CD14-positive monocyte (primary cell): ENCODE data around the gene KCNQ1OT1. TPM values are rescaled to one million over a fixed set of nuclear protein-coding genes. Genes with fewer than 3 reads are reported as not detected.

Source experiments
- DNase-seq, 3 donors: peaks; one replicate each; pipeline ENCODE4 v3.0.0-alpha.2; 2011 to 2022
- H2AFZ ChIP-seq: 2 replicates; pipeline ENCODE4 v1.6.0; 2012; ENCODE audit warnings: mild to moderate bottlenecking, low read depth, low read length, inconsistent platforms; ENCODE audit not compliant: insufficient read depth, poor library complexity, severe bottlenecking
- H3K27ac ChIP-seq, 2 donors: 1 replicate in 1 of 2; 2 replicates in 1 of 2; pipeline ENCODE4 v1.5.1; 2012 to 2013; ENCODE audit warnings: low read length in 2 of 2, control low read depth in 1 of 2, inconsistent platforms in 1 of 2, low read depth in 1 of 2, mild to moderate bottlenecking in 1 of 2
- H3K27me3 ChIP-seq, 2 donors: one replicate each; pipeline versions ENCODE4 v1.6.0 to v1.6.1; 2011 to 2013; ENCODE audit warnings: low read length in 2 of 2; ENCODE audit not compliant: control insufficient read depth in 2 of 2, insufficient read depth in 2 of 2
- H3K36me3 ChIP-seq, 2 donors: replicated peaks in 1 of 2; 1 replicate in 1 of 2; 2 replicates in 1 of 2; pipeline versions ENCODE4 v1.5.1 to v1.6.1; 2012 to 2013; ENCODE audit warnings: low read length in 2 of 2, control low read depth in 1 of 2, inconsistent platforms in 1 of 2, mild to moderate bottlenecking in 1 of 2; ENCODE audit not compliant: insufficient read depth in 2 of 2, control insufficient read depth in 1 of 2
- H3K4me1 ChIP-seq, 2 donors: 1 replicate in 1 of 2; 2 replicates in 1 of 2; pipeline versions ENCODE4 v1.5.1 to v1.6.1; 2012 to 2013; ENCODE audit warnings: low read length in 2 of 2, control low read depth in 1 of 2, inconsistent platforms in 1 of 2, mild to moderate bottlenecking in 1 of 2, moderate library complexity in 1 of 2; ENCODE audit not compliant: insufficient read depth in 2 of 2, control insufficient read depth in 1 of 2
- H3K4me2 ChIP-seq: replicated peaks from 2 replicates; pipeline ENCODE3; 2012; ENCODE audit warnings: low read length, moderate library complexity, mild to moderate bottlenecking; ENCODE audit not compliant: poor library complexity, severe bottlenecking; ENCODE audit errors: extremely low read depth
- H3K4me3 ChIP-seq, 3 experiments: fragments of 200-600 bp in 1 of 3; sonication (generic) in 1 of 3; replicated peaks in 1 of 3; 1 replicate in 2 of 3; 2 replicates in 1 of 3; pipeline ENCODE4 v1.5.1; 2011 to 2013; ENCODE audit warnings: low read length in 3 of 3, mild to moderate bottlenecking in 3 of 3, control low read depth in 2 of 3, low read depth in 2 of 3, inconsistent platforms in 1 of 3, moderate library complexity in 1 of 3
- H3K79me2 ChIP-seq: 2 replicates; pipeline ENCODE4 v1.6.0; 2012; ENCODE audit warnings: mild to moderate bottlenecking, control low read depth, inconsistent platforms, low read length, moderate library complexity; ENCODE audit not compliant: insufficient read depth
- H3K9ac ChIP-seq: 2 replicates; pipeline ENCODE4 v1.6.0; 2017; ENCODE audit warnings: low read length, mild to moderate bottlenecking; ENCODE audit not compliant: insufficient read depth, poor library complexity, severe bottlenecking
- H3K9me3 ChIP-seq, 2 donors: replicated peaks in 1 of 2; 1 replicate in 1 of 2; 2 replicates in 1 of 2; pipeline versions ENCODE4 v1.5.1 to v1.6.1; 2012 to 2013; ENCODE audit warnings: low read length in 2 of 2, control low read depth in 1 of 2; ENCODE audit not compliant: control insufficient read depth in 1 of 2, insufficient read depth in 1 of 2
- H4K20me1 ChIP-seq: 2 replicates; pipeline ENCODE4 v1.6.0; 2012; ENCODE audit warnings: mild to moderate bottlenecking, low read length, control low read depth, moderate library complexity; ENCODE audit not compliant: insufficient read depth
- H3K27ac Mint-ChIP-seq, 7 donors: one replicate each; pipeline ENCODE4 v1.8.0; 2020; ENCODE audit warnings: mild to moderate bottlenecking in 7 of 7, mixed read lengths in 7 of 7, moderate library complexity in 6 of 7, inconsistent platforms in 2 of 7
- H3K27me3 Mint-ChIP-seq, 3 donors: one replicate each; pipeline ENCODE4 v1.8.0; 2021 to 2022; ENCODE audit warnings: low read depth in 3 of 3, mild to moderate bottlenecking in 3 of 3, mixed read lengths in 3 of 3, moderate library complexity in 3 of 3, inconsistent platforms in 1 of 3
- H3K36me3 Mint-ChIP-seq, 2 donors: one replicate each; pipeline ENCODE4 v1.8.0; 2020; ENCODE audit warnings: mixed read lengths in 2 of 2, inconsistent platforms in 1 of 2, mild to moderate bottlenecking in 1 of 2
- H3K4me1 Mint-ChIP-seq: one replicate; pipeline ENCODE4 v1.8.0; 2020; ENCODE audit warnings: mild to moderate bottlenecking, mixed read lengths
- H3K4me3 Mint-ChIP-seq, 2 donors: one replicate each; pipeline ENCODE4 v1.8.0; 2020; ENCODE audit warnings: mild to moderate bottlenecking in 2 of 2, mixed read lengths in 2 of 2, moderate library complexity in 1 of 2
- H3K9me3 Mint-ChIP-seq, 7 donors: one replicate each; pipeline ENCODE4 v1.8.0; 2020 to 2022; ENCODE audit warnings: mixed read lengths in 7 of 7, mild to moderate bottlenecking in 6 of 7, moderate library complexity in 6 of 7, inconsistent platforms in 2 of 7
- CTCF ChIP-seq: fragments of 200-600 bp; IDR thresholded peaks from one replicate; pipeline ENCODE4 v1.8.0; 2022; ENCODE audit warnings: antibody characterized with exemption, mild to moderate bottlenecking
- WGBS: methylation state at CpG from one replicate; pipeline ENCODE4 v1.1.5; 2013; ENCODE audit warnings: missing lambda C conversion rate; ENCODE audit not compliant: insufficient coverage; 5-methylcytosine and 5-hydroxymethylcytosine counted together
- intact Hi-C, 2 donors: fragments of 100-400 bp; cut with micrococcal nuclease; formaldehyde crosslinking; loops; one replicate each; pipeline versions ENCODE4 v1.15.0 to v1.15.1; 2023
- polyA plus RNA-seq, 3 donors: library from polyadenylated mRNA; depleted of rRNA in 1 of 3; unstranded in 2 of 3; stranded (reverse) in 1 of 3; fragments of 300-500 nt in 2 of 3; fragments of >200 nt in 1 of 3; fragmentation: Illumina TruSeq in 2 of 3; gene quantifications; 1 replicate in 2 of 3; 2 replicates in 1 of 3; pipeline ENCODE4 v1.2.3, GENCODE V29; 2012 to 2021

KCNQ1OT1 gene
- polyA plus RNA-seq, 3 donors = 0.01 to 0.04 (median 0.03) TPM

GRCh38 chr11:2672553-2673249 is 27.1 kb downstream of the KCNQ1OT1 start:
- no peak overlapping the region for H2AFZ ChIP-seq
- H3K9me3 Mint-ChIP-seq = no peaks in the 10 kb centered on the region
- peaks cover 90% of the 10 kb centered on the region for H4K20me1 ChIP-seq

GRCh38 chr11:2671748-2672147 is 28.0 kb downstream of the KCNQ1OT1 start:
- TF ChIP-seq CTCF = no peak
- 100% methylated on average over 1 of the region's 3 CpGs for WGBS
- Histone ChIP-seq H2AFZ (no peak overlapping the region), H3K27me3 (no peaks in the 10 kb centered on the region), H3K4me3 (no peak overlapping the region), H3K9ac (no peak overlapping the region), H3K36me3 (peaks cover 13 to 47% of the 10 kb centered on the region in 2 donors), H3K79me2 (no peaks in the 10 kb centered on the region), H3K27ac (no peak overlapping the region), H3K9me3 (no peaks in the 10 kb centered on the region), H3K4me2 (no peak overlapping the region), H3K4me1 (peaks cover 7 to 9% of the 10 kb centered on the region in 2 donors), H4K20me1 (peaks cover 94% of the 10 kb centered on the region)
- intact Hi-C loops = loop anchor here in 1 of 2 donors (5.0 kb wide), 1 partner anchor 406 kb away; no protein-coding TSS in a partner anchor
- Mint-ChIP-seq H3K9me3 (no peaks in the 10 kb centered on the region), H3K27me3 (peaks cover 0 to 3% (median 0%) of the 10 kb centered on the region in 3 donors), H3K27ac (no peak overlapping the region), H3K4me1 (peaks cover 14% of the 10 kb centered on the region), H3K36me3 (peaks cover 43 to 72% of the 10 kb centered on the region in 2 donors), H3K4me3 (no peak overlapping the region)
- no peak for DNase-seq

More at GRCh38 chr11:2672553-2673249, 27.1 kb downstream of the KCNQ1OT1 start:
- no peaks in the 10 kb centered on the region for H3K79me2 ChIP-seq
- no peak overlapping the region for H3K9ac ChIP-seq
- Mint-ChIP-seq H3K36me3 (peaks cover 43 to 69% of the 10 kb centered on the region in 2 donors), H3K27ac (no peak overlapping the region), H3K27me3 (peaks cover 0 to 3% (median 0%) of the 10 kb centered on the region in 3 donors), H3K4me1 (peaks cover 22% of the 10 kb centered on the region), H3K4me3 (no peak overlapping the region)
- H3K9me3 ChIP-seq = no peaks in the 10 kb centered on the region
- DNase-seq = no peak
- H3K4me1 ChIP-seq = peaks cover 17 to 19% of the 10 kb centered on the region in 2 donors
- no peaks in the 10 kb centered on the region for H3K27me3 ChIP-seq
- no peak overlapping the region for H3K4me2 ChIP-seq
- no peak overlapping the region for H3K4me3 ChIP-seq
- no peak for TF ChIP-seq CTCF
- WGBS = 100% methylated on average over 3 of the region's 4 CpGs
- intact Hi-C loops = loop anchor here in 1 of 2 donors (5.0 kb wide), 1 partner anchor 405 kb away; no protein-coding TSS in a partner anchor
- peaks cover 12 to 42% of the 10 kb centered on the region in 2 donors for H3K36me3 ChIP-seq
- H3K27ac ChIP-seq = no peak overlapping the region
